ENCODE results near the gene CADM1. TPM values are rescaled to one million over a fixed set of nuclear protein-coding genes. Genes with fewer than 3 reads are reported as not detected.
A peak's percentile ranks its signal among the peaks of the same experiment; 100 is the strongest.

Gene CADM1
- total RNA-seq, 4 donors from 2014 or later, result 1.2 to 2.5 (median 2.2) TPM

GRCh38 chr11:115185507-115185906 is 318.7 kb downstream of the CADM1 start:
- ATAC-seq (peak; percentile 98 to 99), DNase-seq (peak; percentile 24 to 46)
- Histone ChIP-seq H3K36me3 (no peaks in the 10 kb centered on the region), H3K4me1 (peaks cover 39 to 55% of the 10 kb centered on the region in 2 donors), H3K27me3 (no peaks in the 10 kb centered on the region), H3K4me3 (peak overlapping the region; percentile 12 to 27 (median 25)), H3K9me3 (no peaks in the 10 kb centered on the region), H3K27ac (peak overlapping the region; percentile 73 to 89 (median 77))
- TF ChIP-seq POLR2A (IDR thresholded peaks at IDR 0.05) (peak; percentile 34 to 47), CTCF (IDR thresholded peaks at IDR 0.05 in 4 of 5, conservative IDR thresholded peaks at IDR 0.05 in 1 of 5) (no peak)
- intact Hi-C loops (cut with DNase I; ENCODE audit: low total_unique reads), result loop anchor here (1.0 kb wide), 2 partner anchors 34 to 319 kb away; partner anchors contain the start of gene CADM1
- in situ Hi-C loops (cut with MboI; ENCODE audit: low sequenced_read_pairs in 4 of 4), result no loop called here

- Histone ChIP-seq H3K4me3 (peak overlapping the region in 3 of 4 donors; percentile 24 to 27 (median 26)), H3K9me3 (no peaks in the 10 kb centered on the region), H3K27me3 (no peaks in the 10 kb centered on the region), H3K36me3 (no peaks in the 10 kb centered on the region), H3K4me1 (peaks cover 39 to 55% of the 10 kb centered on the region in 2 donors), H3K27ac (peak overlapping the region; percentile 73 to 89 (median 77))
- DNase-seq (no peak), ATAC-seq (peak; percentile 18 to 22)
- in situ Hi-C loops (cut with MboI; ENCODE audit: low sequenced_read_pairs in 4 of 4) (no loop called here), intact Hi-C loops (cut with DNase I; ENCODE audit: low total_unique reads) (loop anchor here (1.0 kb wide), 2 partner anchors 34 to 319 kb away; partner anchors contain the start of gene CADM1)
- TF ChIP-seq CTCF (IDR thresholded peaks at IDR 0.05 in 4 of 5, conservative IDR thresholded peaks at IDR 0.05 in 1 of 5) (no peak), POLR2A (IDR thresholded peaks at IDR 0.05) (no peak)
Measured at GRCh38 chr11:115184901-115185300, 319.3 kb downstream of the CADM1 start.

- Histone ChIP-seq H3K4me1 (peaks cover 39 to 55% of the 10 kb centered on the region in 2 donors), H3K4me3 (no peak overlapping the region), H3K27ac (peak overlapping the region in 2 of 4 donors; percentile 69 to 78), H3K27me3 (no peaks in the 10 kb centered on the region), H3K9me3 (no peaks in the 10 kb centered on the region), H3K36me3 (no peaks in the 10 kb centered on the region)
- TF ChIP-seq POLR2A (IDR thresholded peaks at IDR 0.05), result no peak
- no peak for TF ChIP-seq CTCF (IDR thresholded peaks at IDR 0.05 in 4 of 5, conservative IDR thresholded peaks at IDR 0.05 in 1 of 5)
- ATAC-seq, result no peak
- in situ Hi-C loops (cut with MboI; ENCODE audit: low sequenced_read_pairs in 4 of 4), result no loop called here
- no peak for DNase-seq
- intact Hi-C loops (cut with DNase I; ENCODE audit: low total_unique reads), result no loop called here
Measured at GRCh38 chr11:115183830-115184229, 320.4 kb downstream of the CADM1 start.

GRCh38 chr11:115183136-115183535 is 321.1 kb downstream of the CADM1 start:
- Histone ChIP-seq H3K9me3 (no peaks in the 10 kb centered on the region), H3K27ac (peak overlapping the region; percentile 5 to 78 (median 64)), H3K27me3 (no peaks in the 10 kb centered on the region), H3K4me1 (peaks cover 39 to 52% of the 10 kb centered on the region in 2 donors), H3K4me3 (no peak overlapping the region), H3K36me3 (no peaks in the 10 kb centered on the region)
- ATAC-seq, result no peak
- in situ Hi-C loops (cut with MboI; ENCODE audit: low sequenced_read_pairs in 4 of 4), result no loop called here
- TF ChIP-seq CTCF (IDR thresholded peaks at IDR 0.05 in 4 of 5, conservative IDR thresholded peaks at IDR 0.05 in 1 of 5) (no peak), POLR2A (IDR thresholded peaks at IDR 0.05) (no peak)
- DNase-seq, result no peak
- intact Hi-C loops (cut with DNase I; ENCODE audit: low total_unique reads), result no loop called here

All from gastrocnemius medialis (tissue), 4 donors.